ENCODE data around the gene CCL16.
"Not testable (repeated sequence)": the region's sequence is repeated elsewhere in the genome, so short reads cannot be mapped to it uniquely, and the experiment has no call there.

CCL16 gene

GRCh38 chr17:35943537-35943936, 37.8 kb downstream of the CCL16 start, which contains the start of gene LYZL6:
Gene LYZL6 (minus strand): TSS chr17:35943713. CDS start chr17:35939356, 4,357 bp downstream.
- no peak within 1 kb of the TSS for H3K4me3 ChIP-seq (ENCODE audit: low read length)
- TF ChIP-seq CTCF (IDR thresholded peaks at IDR 0.05; ENCODE audit: insufficient read depth, low read depth, low read length, missing control alignments): no peak
- no peak for DNase-seq (ENCODE audit: low read depth)

- DNase-seq (ENCODE audit: low read depth): no peak
- no peak overlapping the region for H3K4me3 ChIP-seq (ENCODE audit: low read length)
- TF ChIP-seq CTCF (IDR thresholded peaks at IDR 0.05; ENCODE audit: insufficient read depth, low read depth, low read length, missing control alignments): no peak
Observed at GRCh38 chr17:35942588-35943186, 38.6 kb downstream of the CCL16 start.

GRCh38 chr17:35938492-35938891, 42.8 kb downstream of the CCL16 start:
- not testable (repeated sequence) for DNase-seq (ENCODE audit: low read depth)

GRCh38 chr17:35936063-35936462, 45.2 kb downstream of the CCL16 start:
- DNase-seq (ENCODE audit: low read depth): no peak
- no peak overlapping the region for H3K4me3 ChIP-seq (ENCODE audit: low read length)
- TF ChIP-seq CTCF (IDR thresholded peaks at IDR 0.05; ENCODE audit: insufficient read depth, low read depth, low read length, missing control alignments): no peak

More at GRCh38 chr17:35938492-35938891, 42.8 kb downstream of the CCL16 start:
- not testable (repeated sequence) for H3K4me3 ChIP-seq (ENCODE audit: low read length)

GRCh38 chr17:35934760-35935159, 46.5 kb downstream of the CCL16 start:
- no peak for DNase-seq (ENCODE audit: low read depth)
- TF ChIP-seq CTCF (IDR thresholded peaks at IDR 0.05; ENCODE audit: insufficient read depth, low read depth, low read length, missing control alignments): no peak
- H3K4me3 ChIP-seq (ENCODE audit: low read length): no peak overlapping the region

GRCh38 chr17:35932586-35932985, 48.7 kb downstream of the CCL16 start:
- no peak overlapping the region for H3K4me3 ChIP-seq (ENCODE audit: low read length)
- no peak for DNase-seq (ENCODE audit: low read depth)
- no peak for TF ChIP-seq CTCF (IDR thresholded peaks at IDR 0.05; ENCODE audit: insufficient read depth, low read depth, low read length, missing control alignments)

- no peak overlapping the region for H3K4me3 ChIP-seq (ENCODE audit: low read length)
- peak; percentile 5 for DNase-seq (ENCODE audit: low read depth)
- TF ChIP-seq CTCF (IDR thresholded peaks at IDR 0.05; ENCODE audit: insufficient read depth, low read depth, low read length, missing control alignments): no peak
Observed at GRCh38 chr17:35931794-35932425, 49.4 kb downstream of the CCL16 start.

Measured in epithelial cell of esophagus (primary cell).